SU-DHL-6 (cell line): ENCODE data around the gene BMPR2.
"Not testable (repeated sequence)": the region's sequence is repeated elsewhere in the genome, so short reads cannot be mapped to it uniquely, and the experiment has no call there.

Experiments used
- CTCF ChIP-seq: fragments of 200-600 bp; sonication (generic); IDR thresholded peaks from one replicate; pipeline ENCODE4 v1.5.1; 2017; ENCODE audit warnings: antibody characterized with exemption, mild to moderate bottlenecking, low read length, moderate library complexity; ENCODE audit not compliant: insufficient read depth, poor library complexity, severe bottlenecking
- EZH2phosphoT487 ChIP-seq: fragments of 200-600 bp; sonication (generic), shearing (Covaris generic); conservative IDR thresholded peaks from 2 replicates; pipeline ENCODE4 v1.6.1; 2018; ENCODE audit warnings: mild to moderate bottlenecking, antibody characterized with exemption, low read length, moderate library complexity, mixed read lengths

DNA sequence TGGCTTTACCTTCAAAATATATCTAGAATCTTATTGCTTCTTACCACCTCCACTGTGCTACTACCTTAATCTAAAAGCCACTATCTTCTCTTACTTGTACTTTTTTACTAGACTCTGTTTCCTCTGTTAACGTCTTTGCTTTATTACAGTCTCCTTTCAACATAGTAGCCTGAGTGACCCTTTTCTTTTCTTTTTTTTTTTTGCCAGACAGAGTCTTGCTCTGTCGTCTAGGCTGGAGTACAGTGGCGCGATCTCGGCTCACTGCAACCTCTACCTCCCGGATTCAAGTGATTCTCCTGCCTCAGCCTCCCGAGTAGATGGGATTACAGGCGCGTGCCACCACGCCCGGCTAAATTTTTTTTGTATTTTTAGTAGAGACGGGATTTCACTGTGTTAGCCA is 10.4 kb downstream of the BMPR2 start:
- not testable (repeated sequence) for TF ChIP-seq CTCF, EZH2phosphoT487
